H1 (cell line): ENCODE measurements around the gene XKR7. TPM values are rescaled to one million over a fixed set of nuclear protein-coding genes. Genes with fewer than 3 reads are reported as not detected.

Experiments used
- CTCF ChIA-PET: fragments of 300-600 bp; sonication (Branson Sonifier 250); formaldehyde crosslinking; loops from one replicate; lab custom pipeline; 2021; ENCODE audit not compliant: partially characterized antibody; lab: Charles Lee
- POLR2A ChIA-PET: fragments of 300-600 bp; sonication (Branson Sonifier 250); formaldehyde crosslinking; loops from one replicate; lab custom pipeline; 2021; ENCODE audit warnings: inconsistent platforms; ENCODE audit not compliant: partially characterized antibody; lab: Charles Lee
- DNase-seq, 2 experiments: peaks; one replicate each; pipeline versions ENCODE4 v3.0.0 to v3.0.0-alpha.2; 2010 to 2022; ENCODE audit warnings: low spot score in 2 of 2, low read depth in 1 of 2, mixed read lengths in 1 of 2
- FAIRE-seq: peaks from 2 replicates; lab custom pipeline; 2011; peaks lifted over from hg19 to GRCh38; lab: Jason Lieb, UNC
- H2AFZ ChIP-seq: 2 replicates; pipeline ENCODE4 v1.8.1; 2012; ENCODE audit warnings: low read length, inconsistent platforms
- H2AK5ac ChIP-seq: 2 replicates; pipeline ENCODE4 v1.6.1; 2013; ENCODE audit warnings: low read depth, low read length
- H2BK120ac ChIP-seq: replicated peaks from 2 replicates; pipeline ENCODE3; 2013; ENCODE audit warnings: low read depth, low read length, inconsistent platforms
- H2BK12ac ChIP-seq: 2 replicates; pipeline ENCODE4 v1.6.1; 2013; ENCODE audit warnings: low read depth, low read length
- H2BK15ac ChIP-seq: 2 replicates; pipeline ENCODE4 v1.6.1; 2013; ENCODE audit warnings: low read length
- H2BK20ac ChIP-seq: 2 replicates; pipeline ENCODE4 v1.6.1; 2013; ENCODE audit warnings: low read length
- H2BK5ac ChIP-seq: 2 replicates; pipeline ENCODE4 v1.6.1; 2013; ENCODE audit warnings: low read depth, low read length
- H3K14ac ChIP-seq: 2 replicates; pipeline ENCODE4 v1.6.1; 2013; ENCODE audit warnings: inconsistent platforms; ENCODE audit not compliant: insufficient read length
- H3K18ac ChIP-seq: 2 replicates; pipeline ENCODE4 v1.6.1; 2013; ENCODE audit warnings: low read length; ENCODE audit errors: extremely low read depth
- H3K23ac ChIP-seq: 2 replicates; pipeline ENCODE4 v1.6.1; 2013; ENCODE audit warnings: inconsistent platforms; ENCODE audit not compliant: insufficient read length
- H3K23me2 ChIP-seq: 2 replicates; pipeline ENCODE4 v1.6.1; 2013; ENCODE audit warnings: low read depth, low read length
- H3K27ac ChIP-seq: 2 replicates; pipeline ENCODE4 v1.6.1; 2011; ENCODE audit warnings: low read depth, low read length, inconsistent platforms
- H3K27me3 ChIP-seq, 4 experiments: replicated peaks in 1 of 4; 1 replicate in 1 of 4; 2 replicates in 3 of 4; pipeline versions ENCODE4 v1.6.1 to v1.8.1; 2011 to 2013; ENCODE audit warnings: low read length in 3 of 4, mild to moderate bottlenecking in 3 of 4, inconsistent platforms in 2 of 4, mixed read lengths in 2 of 4, moderate library complexity in 1 of 4; ENCODE audit not compliant: control insufficient read depth in 3 of 4, insufficient read depth in 3 of 4; ENCODE audit errors: extremely low read depth in 1 of 4
- H3K36me3 ChIP-seq, 4 experiments: 2 replicates each; pipeline versions ENCODE4 v1.6.1 to v1.8.1; 2011 to 2013; ENCODE audit warnings: mild to moderate bottlenecking in 4 of 4, low read length in 3 of 4, moderate library complexity in 2 of 4, control low read depth in 1 of 4, inconsistent platforms in 1 of 4; ENCODE audit not compliant: insufficient read depth in 4 of 4, control insufficient read depth in 2 of 4
- H3K4ac ChIP-seq: replicated peaks from 2 replicates; pipeline ENCODE3; 2013; ENCODE audit warnings: low read length, low read depth, mixed read lengths, inconsistent platforms; ENCODE audit not compliant: insufficient read length
- H3K4me1 ChIP-seq, 4 experiments: replicated peaks in 1 of 4; 1 replicate in 1 of 4; 2 replicates in 3 of 4; pipeline versions ENCODE4 v1.6.1 to v1.8.1; 2011 to 2013; ENCODE audit warnings: low read length in 3 of 4, inconsistent platforms in 2 of 4, mixed read lengths in 1 of 4; ENCODE audit not compliant: insufficient read depth in 4 of 4, control insufficient read depth in 3 of 4
- H3K4me2 ChIP-seq, 2 experiments: 2 replicates each; pipeline versions ENCODE4 v1.6.1 to v1.8.1; 2011 to 2013; ENCODE audit warnings: low read depth in 2 of 2, low read length in 2 of 2, control low read depth in 1 of 2, inconsistent platforms in 1 of 2, mild to moderate bottlenecking in 1 of 2; ENCODE audit not compliant: insufficient read depth in 1 of 2
- H3K4me3 ChIP-seq, 4 experiments: fragments of 200-600, 300-600 bp in 1 of 4; sonication (generic), shearing (Covaris generic), sonication (Bioruptor Twin) in 1 of 4; 2 replicates each; pipeline versions ENCODE4 v1.5.1 to v1.8.1; 2011 to 2016; ENCODE audit warnings: low read length in 4 of 4, low read depth in 3 of 4, control low read depth in 2 of 4, inconsistent platforms in 2 of 4, mild to moderate bottlenecking in 2 of 4, mixed read lengths in 1 of 4, moderate library complexity in 1 of 4; ENCODE audit not compliant: insufficient read depth in 2 of 4; ENCODE audit errors: extremely low read depth in 1 of 4
- H3K56ac ChIP-seq: replicated peaks from 2 replicates; pipeline ENCODE3; 2013; ENCODE audit warnings: low read depth, mild to moderate bottlenecking, mixed read lengths, low read length, inconsistent platforms; ENCODE audit not compliant: insufficient read length
- H3K79me1 ChIP-seq: 2 replicates; pipeline ENCODE4 v1.6.1; 2013; ENCODE audit warnings: low read depth, low read length, control low read depth
- H3K79me2 ChIP-seq, 2 experiments: 2 replicates each; pipeline versions ENCODE4 v1.6.1 to v1.8.1; 2012 to 2013; ENCODE audit warnings: low read length in 2 of 2, mild to moderate bottlenecking in 2 of 2, inconsistent platforms in 1 of 2; ENCODE audit not compliant: insufficient read depth in 2 of 2, control insufficient read depth in 1 of 2
- H3K9ac ChIP-seq, 4 experiments: replicated peaks in 1 of 4; 1 replicate in 1 of 4; 2 replicates in 3 of 4; pipeline versions ENCODE4 v1.6.1 to v1.8.1; 2011 to 2013; ENCODE audit warnings: low read depth in 3 of 4, low read length in 3 of 4, control low read depth in 2 of 4, mild to moderate bottlenecking in 2 of 4, moderate library complexity in 2 of 4, inconsistent platforms in 1 of 4; ENCODE audit errors: extremely low read depth in 1 of 4
- H3K9me3 ChIP-seq, 2 experiments: 2 replicates each; pipeline versions ENCODE4 v1.6.1 to v1.8.1; 2012 to 2013; ENCODE audit warnings: mild to moderate bottlenecking in 2 of 2, moderate library complexity in 2 of 2, control low read depth in 1 of 2, inconsistent platforms in 1 of 2, low read depth in 1 of 2, low read length in 1 of 2, mixed read lengths in 1 of 2; ENCODE audit not compliant: insufficient read depth in 2 of 2
- H4K20me1 ChIP-seq, 2 experiments: replicated peaks in 1 of 2; 2 replicates each; pipeline versions ENCODE3 to v1.8.1; 2011 to 2013; ENCODE audit warnings: inconsistent platforms in 2 of 2, low read length in 2 of 2, mild to moderate bottlenecking in 1 of 2; ENCODE audit not compliant: insufficient read depth in 2 of 2, control insufficient read depth in 1 of 2
- H4K5ac ChIP-seq: 2 replicates; pipeline ENCODE4 v1.6.1; 2013; ENCODE audit warnings: low read length, low read depth, mixed read lengths, inconsistent platforms; ENCODE audit not compliant: insufficient read length
- H4K8ac ChIP-seq: 2 replicates; pipeline ENCODE4 v1.8.0; 2013; ENCODE audit warnings: mild to moderate bottlenecking, moderate library complexity, low read length, inconsistent platforms; ENCODE audit not compliant: insufficient read depth; ENCODE audit errors: extremely low read depth
- H4K91ac ChIP-seq: replicated peaks from 2 replicates; pipeline ENCODE3; 2013; ENCODE audit warnings: low read length, mixed read lengths, inconsistent platforms; ENCODE audit not compliant: insufficient read length
- BACH1 ChIP-seq: IDR thresholded peaks from 2 replicates; pipeline ENCODE4 v1.6.1; 2012; ENCODE audit warnings: low read length, improper control_type of control experiment
- NRF1 ChIP-seq: IDR thresholded peaks from 2 replicates; pipeline ENCODE4 v1.6.1; 2011; ENCODE audit warnings: mild to moderate bottlenecking, low read depth, low read length, improper control_type of control experiment
- POU5F1 ChIP-seq: IDR thresholded peaks from 2 replicates; pipeline ENCODE4 v1.6.1; 2011; ENCODE audit warnings: low read depth, mild to moderate bottlenecking, low read length, moderate library complexity
- RBBP5 ChIP-seq: IDR thresholded peaks from 2 replicates; pipeline ENCODE4 v1.7.1; 2012; ENCODE audit warnings: low read depth, mild to moderate bottlenecking, inconsistent platforms, low read length, moderate library complexity, borderline replicate concordance
- TBP ChIP-seq: IDR thresholded peaks from 2 replicates; pipeline ENCODE4 v1.6.1; 2011; ENCODE audit warnings: low read depth, low read length, improper control_type of control experiment
- YY1 ChIP-seq: IDR thresholded peaks from 2 replicates; pipeline ENCODE4 v1.6.1; 2011; ENCODE audit warnings: low read depth, mild to moderate bottlenecking, low read length
- WGBS, 2 experiments: shearing (Covaris generic) in 1 of 2; methylation state at CpG; one replicate each; pipeline versions ENCODE4 v1.1.6 to v1.1.7; 2013 to 2015; ENCODE audit warnings: low lambda C conversion rate in 2 of 2, mixed read lengths in 2 of 2, inconsistent platforms in 1 of 2, low coverage in 1 of 2, missing lambda C conversion rate in 1 of 2; ENCODE audit not compliant: insufficient replicate concordance in 2 of 2, insufficient coverage in 1 of 2, insufficient read length in 1 of 2; ENCODE audit errors: extremely low coverage in 1 of 2, missing lambda C conversion rate in 1 of 2; 5-methylcytosine and 5-hydroxymethylcytosine counted together
- polyA plus RNA-seq, 7 experiments: library from polyadenylated mRNA; depleted of rRNA in 3 of 7; stranded (reverse) in 5 of 7; unstranded in 2 of 7; fragments of >200 nt in 5 of 7; fragments of 200-250 nt in 2 of 7; gene quantifications; 1 replicate in 5 of 7; 2 replicates in 1 of 7; 4 replicates in 1 of 7; pipeline versions ENCODE4 v1.2.1 to v1.2.3, GENCODE V29; 2011 to 2013; ENCODE audit warnings: missing spikeins in 2 of 7, mixed read lengths in 2 of 7
- total RNA-seq: library from RNA; stranded (reverse); fragmentation: NEBNext Ultra II Directional; extraction: Animal tissue kit (Norgen Biotek cat#: 25700); gene quantifications from 2 replicates; pipeline ENCODE4 v1.2.1, GENCODE V29; 2021
- TF ChIP-seq, protein P1 (sequence below): IDR thresholded peaks from 2 replicates; pipeline ENCODE4 v1.6.1; 2011; ENCODE audit warnings: low read depth, mild to moderate bottlenecking, low read length; ENCODE audit not compliant: insufficient read depth

Gene XKR7
- total and polyA plus RNA-seq, 2 of the 8 experiments (the other 6 are each of a cell fraction or from before 2014, with no cell fraction given): 1.8 to 2.4 TPM

DNA sequence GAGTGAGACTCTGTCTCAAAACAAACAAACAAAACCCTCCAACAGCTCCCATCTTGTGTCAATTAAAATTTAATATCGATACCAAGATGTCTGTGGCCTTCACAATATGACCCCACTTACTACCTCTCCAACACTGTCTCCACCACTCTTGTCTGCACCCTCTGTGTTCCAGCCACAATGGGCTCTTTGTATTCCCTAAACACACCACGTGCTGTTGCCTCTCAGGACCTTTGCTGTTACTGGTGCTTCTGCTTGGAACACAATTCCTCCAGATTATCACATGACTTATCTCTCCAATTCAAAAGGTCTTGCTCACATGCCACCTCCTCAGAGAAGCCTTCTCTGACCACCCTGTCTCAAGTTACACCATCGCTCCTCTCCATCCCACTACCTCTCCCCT, 78.0 kb downstream of the XKR7 start:
- no peak overlapping the region for H3K27ac ChIP-seq
- no peak overlapping the region for H2AK5ac ChIP-seq
- H3K23me2 ChIP-seq: no peaks in the 10 kb centered on the region
- H3K4me3 ChIP-seq: no peak overlapping the region
- no peaks in the 10 kb centered on the region for H3K9me3 ChIP-seq
- 84% methylated on average over 3 of the region's 3 CpGs; no CpG with 5 or more reads in 1 of the 2 experiments for WGBS, 2 experiments
- H3K14ac ChIP-seq: no peak overlapping the region
- no peak overlapping the region for H2BK20ac ChIP-seq
- ChIA-PET CTCF (no interaction called here), POLR2A (no interaction called here)
- no peak overlapping the region for H4K91ac ChIP-seq
- H3K23ac ChIP-seq: no peak overlapping the region
- no peak overlapping the region for H2BK15ac ChIP-seq
- DNase-seq: no peak
- no peak overlapping the region for H4K5ac ChIP-seq
- H3K79me1 ChIP-seq: no peaks in the 10 kb centered on the region
- no peaks in the 10 kb centered on the region for H3K79me2 ChIP-seq
- H2BK120ac ChIP-seq: no peak overlapping the region
- no peak overlapping the region for H4K8ac ChIP-seq
- H4K20me1 ChIP-seq: no peaks in the 10 kb centered on the region
- H2AFZ ChIP-seq: no peak overlapping the region
- no peaks in the 10 kb centered on the region for H3K36me3 ChIP-seq
- no peak overlapping the region for H2BK5ac ChIP-seq
- no peak for FAIRE-seq
- H3K27me3 ChIP-seq: peaks cover 0 to 16% (median 8%) of the 10 kb centered on the region in 4 experiments; a peak in 5 of 7 replicates
- H3K4me2 ChIP-seq: no peak overlapping the region
- H3K18ac ChIP-seq: no peak overlapping the region
- no peak overlapping the region for H2BK12ac ChIP-seq
- no peak overlapping the region for H3K4ac ChIP-seq
- H3K4me1 ChIP-seq: peaks cover 0 to 1% (median 0%) of the 10 kb centered on the region in 4 experiments; a peak in 2 of 7 replicates
- H3K9ac ChIP-seq: no peak overlapping the region
- no peak overlapping the region for H3K56ac ChIP-seq
- TF ChIP-seq BACH1 (no peak), NRF1 (no peak), YY1 (no peak), TBP (no peak), RBBP5 (no peak), POU5F1 (no peak)
- TF ChIP-seq, protein P1, sequence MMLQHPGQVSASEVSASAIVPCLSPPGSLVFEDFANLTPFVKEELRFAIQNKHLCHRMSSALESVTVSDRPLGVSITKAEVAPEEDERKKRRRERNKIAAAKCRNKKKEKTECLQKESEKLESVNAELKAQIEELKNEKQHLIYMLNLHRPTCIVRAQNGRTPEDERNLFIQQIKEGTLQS: no peak
